Activated gamma-delta T cell treated with Interleukin-2 at 50 U/mL for 16 hours (primary cell): Measurements from ENCODE around the gene SCFD2.

Experiments used
- DNase-seq: peaks from one replicate; pipeline ENCODE4 v3.0.0-alpha.2; 2020

The SCFD2 gene

GRCh38 chr4:52907510-52907909 is 458.4 kb downstream of the SCFD2 start:
- no peak for DNase-seq

- no peak for DNase-seq
Measured at GRCh38 chr4:52904421-52904820, 461.4 kb downstream of the SCFD2 start.

- DNase-seq = no peak
Measured at GRCh38 chr4:52903273-52903672, 462.6 kb downstream of the SCFD2 start.

DNA sequence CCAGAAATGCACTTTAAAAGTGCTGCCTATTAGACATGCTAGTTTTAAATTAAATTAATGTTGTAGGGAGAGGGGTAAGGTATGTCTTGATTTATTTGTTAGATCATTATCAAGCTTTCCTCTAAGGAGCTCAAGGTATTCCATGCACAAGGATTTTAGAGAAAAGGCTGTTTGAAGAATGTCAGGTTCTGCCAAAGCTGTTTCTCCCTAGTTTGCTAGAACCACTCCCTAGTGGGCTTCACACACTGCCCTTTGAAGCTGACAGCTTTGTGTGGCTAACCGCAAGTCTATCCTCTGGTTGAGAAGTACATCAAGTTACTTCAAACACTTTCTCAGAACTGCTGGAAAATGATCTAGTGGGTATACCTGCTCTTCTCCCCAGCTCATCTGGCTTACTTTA is 471.4 kb downstream of the SCFD2 start:
- no peak for DNase-seq

DNA sequence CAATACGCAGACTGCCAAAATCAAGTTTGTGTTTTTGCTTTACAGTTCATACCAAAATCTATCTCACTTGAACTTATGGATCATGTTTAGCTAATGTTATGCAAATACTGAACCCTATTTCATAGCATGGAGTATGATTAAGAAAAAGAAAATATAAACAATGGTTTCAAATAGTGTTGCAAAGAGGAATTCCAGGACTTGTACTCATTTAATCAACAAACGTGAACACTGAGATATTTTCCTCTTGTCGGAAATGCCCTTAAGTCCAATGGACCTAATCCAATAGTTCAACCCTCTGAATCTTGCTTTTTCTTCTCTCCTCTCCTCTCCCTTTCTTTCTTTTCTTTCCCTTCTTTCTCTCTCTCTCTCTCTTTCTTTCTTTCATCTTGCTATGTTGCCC is 473.0 kb downstream of the SCFD2 start:
- no peak for DNase-seq

- DNase-seq = no peak
Measured at GRCh38 chr4:52891743-52892142, 474.1 kb downstream of the SCFD2 start.

- no peak for DNase-seq
Measured at GRCh38 chr4:52890521-52890791, 475.4 kb downstream of the SCFD2 start.

GRCh38 chr4:52889778-52890520 is 475.9 kb downstream of the SCFD2 start:
- no peak for DNase-seq

DNA sequence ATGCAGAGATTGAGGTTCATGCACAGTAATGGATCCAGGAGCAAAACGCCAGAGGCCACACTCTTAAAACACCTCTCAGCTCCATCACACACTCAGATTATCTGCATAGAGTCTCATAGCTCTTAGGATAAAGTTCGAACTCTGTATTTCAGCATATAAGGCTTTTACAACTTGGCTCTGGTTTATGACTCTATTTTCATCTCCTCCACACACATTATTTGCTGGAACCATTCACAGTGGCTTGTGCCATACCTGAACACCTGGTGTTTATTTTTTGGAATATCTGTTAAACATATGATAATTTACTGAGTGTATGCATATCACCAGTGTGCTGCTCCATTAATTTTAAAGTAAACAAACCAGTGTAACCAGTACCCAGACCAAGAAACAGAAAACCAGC is 476.5 kb downstream of the SCFD2 start:
- no peak for DNase-seq

- no peak for DNase-seq
Measured at GRCh38 chr4:52884994-52885393, 480.9 kb downstream of the SCFD2 start.

DNA sequence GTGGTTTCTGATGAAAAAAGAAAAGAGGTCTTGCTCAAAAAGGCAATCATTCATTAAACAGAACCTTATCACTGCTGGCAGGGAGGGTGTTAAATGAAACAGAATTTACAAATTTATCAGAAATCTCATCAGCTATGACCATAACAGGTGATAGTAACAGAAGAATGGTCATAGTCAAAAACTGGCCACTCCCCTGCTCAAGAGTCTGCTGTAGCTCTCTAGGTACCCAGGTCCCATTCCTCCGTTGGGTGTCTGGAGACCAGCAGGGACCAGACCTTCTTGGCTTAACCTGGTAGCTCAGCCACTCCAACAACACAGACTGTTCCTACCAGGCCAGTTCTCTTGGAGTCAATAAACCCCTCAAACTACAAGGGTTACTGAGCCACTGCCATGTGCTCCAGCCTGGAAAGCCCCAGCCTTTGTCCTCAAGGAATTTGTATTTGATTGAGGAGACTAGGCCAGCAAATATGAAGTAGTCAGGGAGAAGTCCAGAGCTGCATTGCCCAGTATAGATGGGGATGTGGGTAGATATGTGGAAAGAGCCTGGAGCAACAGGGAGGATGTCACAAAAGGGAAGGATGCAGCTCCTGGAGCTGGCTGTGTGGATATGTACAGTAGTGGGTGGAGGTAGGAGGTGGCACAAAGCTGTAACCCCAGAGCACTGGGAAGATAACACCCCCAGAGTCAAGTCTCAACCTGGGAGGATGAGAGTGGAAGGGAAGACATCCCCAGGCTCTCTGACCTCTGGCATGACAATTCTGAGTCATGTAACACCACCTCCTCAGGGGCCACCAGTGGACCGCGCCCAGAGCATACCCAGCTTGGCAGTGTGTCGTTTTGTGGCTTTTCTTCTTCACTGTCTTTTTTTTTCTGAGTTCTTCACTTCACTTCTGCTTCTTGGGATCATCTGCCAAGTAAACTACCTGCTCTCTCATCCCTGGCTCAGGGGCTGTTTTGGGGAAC is 481.9 kb downstream of the SCFD2 start:
- no peak for DNase-seq

DNA sequence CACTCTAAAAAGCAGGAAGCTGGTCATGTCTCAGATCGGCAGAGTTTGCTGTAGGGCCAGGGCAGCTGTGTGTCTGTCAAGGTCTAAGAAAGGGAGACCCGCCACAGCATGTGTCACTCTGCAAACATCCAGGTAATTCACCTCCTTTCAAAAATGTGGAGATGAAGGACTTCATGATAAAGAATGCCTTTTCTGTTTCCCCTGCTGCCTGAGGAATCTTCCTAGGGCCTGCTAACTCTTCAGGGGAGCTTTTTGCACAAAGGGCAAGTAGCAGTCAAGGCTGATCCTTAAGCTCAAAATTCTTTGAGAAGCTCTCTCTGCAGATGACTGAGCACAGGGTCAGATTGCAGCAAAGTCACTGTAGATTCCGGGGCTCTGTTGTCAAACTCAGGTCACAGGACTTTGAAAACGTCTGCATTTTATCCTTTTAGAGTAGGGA is 482.7 kb downstream of the SCFD2 start:
- no peak for DNase-seq

GRCh38 chr4:52880994-52881393 is 484.9 kb downstream of the SCFD2 start:
- no peak for DNase-seq

DNA sequence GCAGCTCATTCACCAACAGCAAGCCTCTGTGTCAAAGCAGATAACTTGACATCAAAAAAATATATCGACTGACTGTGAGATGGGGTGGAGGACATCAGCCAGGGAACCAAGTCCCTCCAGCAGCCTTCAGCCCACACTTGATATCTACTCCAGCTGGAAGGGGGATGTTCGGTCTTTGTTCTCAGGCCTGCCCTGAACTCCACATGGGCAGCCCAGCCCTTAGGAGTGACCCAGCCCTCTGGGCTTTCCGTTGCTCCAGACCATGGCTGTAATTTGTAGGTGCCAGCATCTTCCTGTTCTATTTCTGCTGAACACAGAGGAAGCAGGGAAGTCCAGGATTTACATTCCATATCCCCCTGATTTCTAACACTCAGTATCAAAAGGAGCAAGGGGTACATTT is 486.4 kb downstream of the SCFD2 start:
- DNase-seq = no peak

DNA sequence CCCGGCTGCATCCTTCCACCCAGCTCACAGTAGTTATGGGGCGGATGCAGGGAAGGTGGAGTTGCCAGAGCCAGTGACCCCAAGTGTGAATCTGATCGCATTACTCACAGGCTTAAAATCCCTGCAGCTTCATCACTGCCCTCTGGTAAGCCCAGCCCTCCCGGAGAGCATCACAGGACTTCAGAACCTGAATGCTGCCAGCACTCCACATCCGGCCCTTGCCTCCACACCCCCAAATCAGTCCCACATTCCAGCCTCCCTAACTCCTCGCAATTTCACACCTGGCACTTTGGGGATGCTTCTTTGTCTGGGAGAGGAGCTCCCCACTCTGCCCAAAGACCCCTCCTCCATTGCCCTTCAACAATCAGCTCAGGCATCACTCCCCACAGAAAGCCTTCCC is 488.2 kb downstream of the SCFD2 start:
- no peak for DNase-seq

DNA sequence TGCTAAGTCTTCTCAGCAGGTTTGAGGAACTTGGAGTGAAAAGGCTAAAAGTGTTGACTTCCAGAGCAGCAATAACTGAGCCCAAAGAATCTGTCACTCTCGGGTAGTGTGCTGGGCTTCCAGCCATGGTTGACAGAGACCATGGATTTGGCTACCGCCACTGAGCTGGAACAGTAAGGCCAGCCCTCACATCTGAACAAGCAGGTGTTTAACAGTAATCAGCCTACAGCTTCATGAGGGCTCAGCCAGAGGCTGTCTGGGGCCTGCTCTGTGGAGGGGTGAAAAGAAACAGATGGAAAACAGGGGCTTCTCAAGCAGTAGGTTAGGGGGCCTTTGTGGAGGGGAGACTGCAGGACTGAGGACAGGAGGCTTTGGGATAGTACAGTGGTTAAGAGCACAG is 488.8 kb downstream of the SCFD2 start:
- no peak for DNase-seq

DNA sequence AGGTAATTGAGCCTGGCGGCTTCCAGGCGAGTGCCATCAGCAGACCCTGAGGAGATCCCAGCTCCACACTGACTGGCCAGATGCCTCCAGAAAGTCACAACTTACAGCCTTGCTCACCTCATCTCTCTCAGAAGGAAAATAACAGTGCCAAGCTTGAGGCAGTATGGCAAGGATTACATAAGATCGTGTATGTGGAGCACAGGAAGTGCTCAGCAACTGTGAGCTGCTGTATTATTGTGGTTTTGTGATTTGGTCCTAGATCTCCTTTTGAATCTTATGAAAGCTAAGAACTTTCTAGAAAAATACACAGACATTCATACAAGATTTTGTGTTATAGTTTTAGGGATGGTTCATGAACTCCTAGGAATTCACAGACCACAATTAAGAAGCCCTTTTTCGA is 489.8 kb downstream of the SCFD2 start:
- no peak for DNase-seq

GRCh38 chr4:52874948-52875347 is 490.9 kb downstream of the SCFD2 start:
- DNase-seq = no peak

DNA sequence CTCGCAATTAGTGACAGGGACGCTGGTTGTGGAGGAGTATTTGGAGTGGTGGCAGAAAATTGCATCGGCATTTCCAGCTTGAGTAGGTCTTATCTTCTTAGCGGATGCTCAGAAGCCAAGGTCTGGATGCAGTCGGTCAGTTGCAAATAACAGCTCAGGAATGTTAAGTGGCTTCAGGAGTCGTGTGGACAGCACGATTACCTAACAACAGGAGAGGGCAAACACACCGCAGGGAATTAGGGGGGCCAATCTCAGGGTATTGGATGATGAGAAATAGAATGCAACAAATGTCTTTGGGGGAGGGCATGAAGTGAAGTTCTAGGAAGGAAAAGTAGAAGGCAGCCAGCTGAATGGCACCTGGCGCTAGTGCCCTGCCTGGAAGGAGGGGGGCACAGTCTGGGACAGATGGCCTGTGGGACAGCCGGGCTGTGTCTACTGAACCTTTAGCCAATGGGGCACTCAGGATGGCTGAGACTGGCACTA is 492.0 kb downstream of the SCFD2 start:
- no peak for DNase-seq

DNA sequence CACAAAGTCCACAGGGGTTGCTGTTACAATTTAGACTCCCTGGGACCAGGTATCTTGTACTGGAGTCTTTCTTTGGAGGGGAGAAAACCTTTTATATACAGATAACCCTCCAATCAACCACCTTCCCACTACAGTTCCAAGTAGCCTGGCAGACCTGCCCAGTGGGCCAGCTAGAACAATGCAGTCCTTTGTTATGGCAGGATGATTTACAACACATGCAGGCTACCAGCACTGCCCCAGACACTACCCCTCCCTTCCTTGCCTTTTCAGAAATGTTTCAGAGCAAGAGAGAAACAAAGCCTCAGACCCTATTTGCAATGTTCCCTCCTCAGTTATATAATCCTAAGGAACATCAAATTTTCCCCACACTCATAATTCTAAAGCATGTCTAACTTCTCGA is 492.7 kb downstream of the SCFD2 start:
- DNase-seq = no peak

GRCh38 chr4:52870225-52870624 is 495.6 kb downstream of the SCFD2 start:
- no peak for DNase-seq

DNA sequence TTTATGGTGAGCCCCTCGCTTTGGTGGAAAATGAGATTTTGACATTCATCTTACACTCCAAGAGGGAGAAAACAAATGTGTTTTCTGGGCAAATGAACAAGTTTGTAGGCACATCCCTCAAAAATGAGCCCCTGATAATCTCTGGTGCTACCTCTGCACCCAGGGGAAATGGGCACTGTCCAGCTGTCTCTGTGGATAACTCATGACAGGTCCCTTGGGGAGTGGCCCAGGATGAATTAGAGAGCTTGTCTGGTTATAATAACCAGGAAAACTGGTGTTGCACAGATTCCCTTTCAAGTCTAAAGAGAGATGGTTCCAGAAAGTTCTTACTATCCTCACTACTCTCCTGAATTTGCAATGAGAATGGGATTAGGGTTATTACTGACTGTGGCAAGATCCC is 496.2 kb downstream of the SCFD2 start:
- no peak for DNase-seq

DNA sequence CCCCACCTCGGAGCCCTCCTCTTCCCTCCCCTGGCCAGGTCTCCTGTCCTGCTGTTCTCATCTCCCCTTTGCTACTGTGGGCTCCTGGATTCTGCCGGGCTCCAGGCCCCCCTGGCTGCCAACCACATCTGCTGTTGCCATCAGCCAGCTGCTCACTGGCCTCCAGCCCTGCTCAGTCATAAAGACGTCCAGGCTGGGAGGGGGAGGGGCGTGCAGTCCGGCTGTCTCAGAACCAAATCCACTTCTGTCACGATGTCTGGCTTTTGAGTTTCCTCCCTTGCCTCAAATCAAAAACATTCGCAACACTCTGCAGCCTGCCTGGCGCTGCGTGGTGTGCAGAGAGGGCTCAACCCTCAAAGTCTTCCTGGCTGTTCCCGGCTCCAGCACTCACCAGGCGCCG is 496.7 kb downstream of the SCFD2 start:
- DNase-seq = no peak

GRCh38 chr4:52868133-52868532 is 497.7 kb downstream of the SCFD2 start:
- no peak for DNase-seq
